ENCODE measurements around the gene NGEF.

Gene NGEF

GRCh38 chr2:232880764-232881351, 132.2 kb downstream of the NGEF start:
- DNase-seq: no peak

DNA sequence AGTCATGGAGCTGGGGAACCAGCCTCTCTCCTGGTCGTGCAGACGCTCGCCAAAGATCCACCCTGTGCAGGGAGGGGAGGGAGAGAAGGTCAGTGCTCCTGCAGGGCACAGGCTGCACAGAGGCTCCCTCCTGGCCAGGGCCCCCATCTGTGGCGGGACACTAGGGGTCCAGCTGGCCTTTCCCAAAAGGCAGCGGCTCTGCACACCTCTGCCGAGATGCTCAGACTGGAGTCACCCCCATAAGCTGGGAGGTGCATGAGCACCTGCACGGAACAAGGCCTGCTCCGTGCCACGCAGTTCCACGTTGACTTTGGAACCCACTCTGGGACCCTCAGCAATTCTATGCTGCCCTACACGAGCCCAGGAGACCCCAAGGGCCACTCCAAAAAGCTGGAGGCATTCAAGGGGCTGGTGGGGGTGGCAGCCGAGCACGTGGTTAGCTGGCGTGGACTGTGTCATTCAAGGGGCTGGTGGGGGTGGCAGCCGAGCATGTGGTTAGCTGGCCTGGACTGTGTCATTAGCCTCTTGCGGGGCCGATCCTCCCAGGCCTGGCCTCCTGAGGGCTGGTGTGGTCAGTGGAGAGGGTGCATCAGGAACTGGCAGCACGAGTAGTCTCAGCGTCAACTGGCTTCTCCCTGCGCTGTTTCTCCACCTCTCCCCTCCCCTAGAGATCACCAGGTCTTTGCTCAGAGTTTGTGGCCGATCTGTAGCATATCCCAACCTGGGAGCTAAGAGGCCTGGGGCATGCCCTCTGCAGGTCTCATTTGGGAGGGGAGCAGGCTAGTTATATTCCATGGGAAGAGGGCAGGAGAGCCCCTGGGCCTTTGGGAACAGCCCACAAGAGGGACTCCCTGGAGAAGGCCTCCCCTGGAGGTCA, 133.2 kb downstream of the NGEF start:
- DNase-seq: no peak

GRCh38 chr2:232878855-232879617, 134.0 kb downstream of the NGEF start:
- DNase-seq: no peak

GRCh38 chr2:232877940-232878511, 135.0 kb downstream of the NGEF start:
- DNase-seq: no peak

GRCh38 chr2:232876978-232877441, 136.0 kb downstream of the NGEF start:
- DNase-seq: no peak

DNA sequence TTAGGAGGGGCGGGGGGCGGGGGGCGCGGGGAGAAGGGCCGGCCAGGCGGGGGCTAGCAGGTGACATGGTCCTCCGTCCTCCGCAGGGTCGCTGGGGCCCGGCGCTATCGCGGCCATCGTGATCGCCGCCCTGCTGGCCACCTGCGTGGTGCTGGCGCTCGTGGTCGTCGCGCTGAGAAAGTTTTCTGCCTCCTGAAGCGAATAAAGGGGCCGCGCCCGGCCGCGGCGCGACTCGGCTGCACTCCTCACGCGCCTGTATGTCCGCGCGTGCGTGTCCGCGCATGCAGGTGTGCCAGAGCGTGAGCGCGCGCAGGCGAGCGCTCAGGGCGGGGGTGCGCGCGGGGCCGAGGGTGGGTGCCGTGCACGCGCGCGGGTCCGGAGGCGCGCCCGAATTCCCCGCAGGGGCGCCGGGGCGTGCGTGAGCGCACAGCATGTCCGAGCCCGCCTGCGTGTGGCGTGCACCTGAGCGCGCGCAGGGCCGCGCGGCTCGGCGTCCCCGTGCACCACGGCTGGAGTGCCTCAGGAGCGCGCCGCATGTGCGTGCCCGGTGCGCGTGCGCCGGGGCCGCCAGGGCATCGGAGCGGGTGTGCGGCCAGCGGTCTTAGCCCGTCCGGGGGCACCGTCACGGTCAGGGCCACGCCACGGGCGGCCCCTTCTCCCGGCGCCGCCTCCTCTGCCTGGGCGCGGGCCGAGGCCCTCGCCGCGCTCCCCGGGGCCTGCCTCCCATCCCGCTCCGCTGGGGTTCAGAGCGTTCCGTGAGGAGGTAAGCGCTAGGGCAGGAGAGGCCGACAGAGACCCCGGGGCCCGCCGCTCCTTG, 136.7 kb downstream of the NGEF start:
- DNase-seq: no peak

DNA sequence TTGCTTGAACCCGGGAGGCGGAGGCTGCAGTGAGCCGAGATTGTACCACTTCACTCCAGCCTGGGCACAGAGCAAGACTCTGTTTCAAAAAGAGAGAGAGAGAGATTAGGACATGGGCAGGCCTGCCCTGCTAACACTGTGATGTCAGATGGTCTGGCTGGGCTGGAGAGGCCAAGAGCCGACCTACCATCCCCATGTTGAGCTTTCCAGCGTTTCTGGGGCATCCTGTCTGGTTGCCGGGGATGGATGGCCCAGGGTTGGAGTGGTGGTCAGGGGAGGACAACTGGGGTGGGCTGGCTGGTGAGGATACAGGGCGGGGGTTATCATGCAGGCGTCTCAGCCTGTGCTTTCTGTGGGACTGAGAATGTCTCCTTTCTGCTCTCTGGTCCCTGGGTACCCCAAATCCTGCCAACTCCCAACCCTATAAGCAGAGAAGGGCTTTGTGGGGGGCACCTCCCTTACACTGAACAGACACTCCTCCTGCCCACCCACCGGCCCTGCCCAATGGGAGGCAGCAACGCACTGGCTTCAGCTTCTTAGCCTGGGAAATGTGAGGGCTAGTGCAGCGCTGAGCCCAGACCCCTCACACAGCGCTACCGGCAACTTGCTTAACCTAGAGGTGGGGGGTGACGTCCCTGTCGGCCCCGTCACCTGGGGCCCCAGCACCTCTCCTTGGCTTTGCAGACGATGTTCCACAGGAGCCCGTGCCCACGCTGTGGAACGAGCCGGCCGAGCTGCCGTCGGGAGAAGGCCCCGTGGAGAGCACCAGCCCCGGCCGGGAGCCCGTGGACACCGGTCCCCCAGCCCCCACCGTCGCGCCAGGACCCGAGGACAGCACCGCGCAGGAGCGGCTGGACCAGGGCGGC, 137.6 kb downstream of the NGEF start:
- DNase-seq: no peak

DNA sequence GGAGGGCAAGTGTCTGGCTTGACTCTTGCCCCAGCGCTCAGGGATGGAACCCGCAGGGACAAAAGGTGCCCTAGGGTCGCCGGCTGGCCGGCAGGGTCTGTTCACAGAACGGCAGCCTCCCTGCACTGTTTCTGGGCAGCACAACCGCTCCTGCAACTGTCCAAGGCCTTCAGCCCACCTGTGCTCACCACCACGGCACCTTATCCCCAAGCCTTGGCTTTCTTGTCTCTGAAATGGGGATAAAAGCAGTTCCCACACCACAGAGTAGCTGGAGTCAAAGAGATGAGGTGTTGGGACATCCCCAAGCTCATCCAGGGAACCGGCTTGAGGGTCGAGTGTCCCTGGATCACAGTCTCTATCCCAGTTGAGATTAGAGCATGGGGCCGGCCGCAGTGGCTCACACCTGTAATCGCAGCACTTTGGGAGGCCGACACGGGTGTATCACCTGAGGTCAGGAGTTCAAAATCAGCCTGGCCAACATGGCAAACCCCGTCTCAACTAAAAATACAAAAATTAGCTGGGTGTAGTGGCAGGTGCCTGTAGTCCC, 138.3 kb downstream of the NGEF start:
- DNase-seq: no peak

- no peak for DNase-seq
Measured at GRCh38 chr2:232873909-232874641, 139.0 kb downstream of the NGEF start.

GRCh38 chr2:232873292-232873908, 139.7 kb downstream of the NGEF start:
- DNase-seq: no peak

- DNase-seq: no peak
Measured at GRCh38 chr2:232872826-232873225, 140.2 kb downstream of the NGEF start.

DNA sequence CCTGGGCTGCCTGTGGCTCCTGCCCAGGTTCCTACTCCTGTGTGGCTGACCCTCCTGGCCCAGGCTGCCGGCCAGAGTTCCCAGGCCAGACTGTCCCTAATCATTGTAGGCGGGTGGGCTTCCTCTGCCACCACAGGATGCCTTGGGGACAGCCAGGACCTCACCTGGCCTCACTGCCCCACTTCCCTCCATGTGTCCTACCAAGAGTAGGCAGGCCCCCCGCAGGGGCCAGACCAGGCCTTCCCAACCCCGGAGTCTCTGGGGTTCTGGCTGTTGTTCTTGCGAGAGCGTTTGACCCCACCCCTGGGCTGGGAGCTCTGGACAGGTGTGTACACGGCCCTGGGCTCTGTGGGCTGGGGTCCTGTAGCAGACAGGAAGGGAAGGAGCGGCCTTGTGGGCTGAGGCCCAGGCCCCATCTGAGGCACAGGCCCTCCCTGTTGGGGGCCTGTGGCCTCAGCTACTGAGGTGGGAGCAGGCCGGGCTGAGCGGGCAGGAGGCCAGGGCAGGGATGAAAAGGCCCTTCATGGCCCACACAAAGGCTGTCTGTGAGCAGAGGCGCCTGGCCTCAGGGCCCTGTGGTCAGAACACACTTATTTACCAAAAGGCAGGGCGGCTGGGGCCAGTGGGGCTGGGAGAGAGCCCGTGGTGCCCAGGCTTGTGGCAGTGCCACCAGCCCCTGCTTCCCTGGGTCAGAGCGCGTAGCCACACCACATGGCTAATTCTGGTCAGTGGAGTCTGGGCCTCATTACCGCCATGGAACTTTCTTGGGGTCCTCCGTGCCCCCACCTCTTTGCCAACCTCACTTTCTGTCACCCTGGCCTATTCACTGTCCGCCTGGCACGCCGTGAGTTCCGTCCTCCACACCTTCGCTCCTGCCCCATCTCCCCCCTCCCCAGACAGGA, 141.0 kb downstream of the NGEF start:
- DNase-seq: no peak

DNA sequence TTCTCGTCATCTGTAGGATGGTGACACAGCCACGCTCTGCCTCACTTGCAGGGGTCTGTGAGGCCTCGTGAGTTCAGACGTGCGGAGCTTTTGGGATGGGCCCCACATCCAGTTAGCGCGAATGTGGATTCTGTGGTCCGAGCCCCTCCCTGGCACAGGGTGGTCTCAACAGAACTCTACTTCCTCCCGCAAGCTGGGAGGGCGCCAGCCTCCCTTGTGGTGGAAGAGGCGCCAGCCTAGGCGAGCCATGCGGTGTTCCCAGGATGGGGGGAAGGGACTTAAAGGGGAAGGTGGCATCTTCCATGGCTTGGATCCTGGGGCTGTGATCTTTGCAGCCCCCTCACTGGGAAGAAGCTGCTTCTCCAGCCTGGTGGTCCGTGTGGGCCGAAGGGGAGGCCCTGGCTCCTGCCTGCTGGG, 141.6 kb downstream of the NGEF start:
- DNase-seq: no peak

DNA sequence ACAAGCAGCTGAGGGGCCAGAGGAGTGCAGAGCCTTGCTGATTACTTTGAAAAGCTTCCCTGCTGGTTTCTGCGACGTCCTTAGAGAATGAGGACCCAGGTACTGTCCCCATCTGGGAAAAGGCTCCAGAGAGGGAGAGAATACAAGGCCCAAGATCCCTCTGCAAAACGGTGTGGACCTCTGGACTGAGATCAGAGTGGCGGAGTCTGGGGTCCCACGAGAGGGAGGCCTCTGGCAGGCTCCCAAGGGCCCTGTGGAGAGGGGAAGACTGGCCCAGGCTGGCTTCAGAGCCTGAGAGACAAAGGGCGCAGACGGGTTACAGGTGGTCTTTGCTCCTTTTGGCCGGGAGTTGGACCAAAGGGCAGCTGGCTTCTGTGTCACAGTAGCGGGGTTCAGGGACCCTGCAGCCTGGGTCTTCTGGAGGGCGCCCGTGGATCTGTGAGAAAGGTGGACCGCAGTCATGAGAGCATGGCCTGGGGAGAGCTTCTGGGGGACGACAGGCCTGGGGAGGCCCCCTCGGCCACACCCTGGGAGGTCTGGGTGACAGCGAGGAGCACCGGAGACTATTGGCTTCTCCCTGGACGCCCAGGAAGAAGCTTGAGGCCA, 142.2 kb downstream of the NGEF start:
- no peak for DNase-seq

DNA sequence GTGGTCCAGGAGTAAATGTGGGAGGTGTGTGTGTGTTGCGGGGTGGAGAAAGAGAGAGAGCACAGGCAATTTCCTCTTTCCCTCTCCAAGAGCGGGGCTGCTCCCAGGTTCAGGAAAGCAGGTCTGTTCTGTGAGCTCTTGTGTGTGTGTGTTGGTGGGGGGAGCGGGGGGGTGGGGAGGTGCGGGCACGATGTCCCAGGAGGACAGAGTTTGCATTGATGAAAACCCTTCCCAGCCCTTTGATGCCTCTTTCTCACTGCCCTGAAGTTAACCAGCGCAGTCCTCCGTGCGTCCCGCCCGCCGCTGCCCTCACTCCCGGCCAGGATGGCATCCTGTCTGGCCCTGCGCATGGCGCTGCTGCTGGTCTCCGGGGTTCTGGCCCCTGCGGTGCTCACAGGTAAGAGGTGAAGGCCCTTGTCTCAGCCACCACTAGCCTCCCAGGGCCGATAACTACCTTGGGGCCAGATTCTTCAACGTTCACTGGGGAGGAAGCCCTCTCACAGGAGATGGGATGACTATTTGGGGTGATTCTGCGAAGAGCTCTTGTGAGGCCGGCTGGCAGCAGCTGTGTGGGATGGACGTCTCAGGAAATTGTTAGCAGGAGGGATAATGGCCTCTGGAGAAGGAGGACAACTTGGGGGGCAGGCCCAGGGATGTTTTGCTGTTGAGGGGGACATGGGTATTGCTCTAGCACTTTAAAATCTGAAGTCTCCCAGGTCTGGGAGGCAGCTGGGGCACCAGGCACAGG, 142.9 kb downstream of the NGEF start, which contains the start of gene SNORC:
SNORC (plus strand) TSS at position 247 of the 748 bp plus-strand sequence; CDS start at position 325, 78 bp downstream.
- no peak for DNase-seq

- no peak for DNase-seq
Measured at GRCh38 chr2:232869138-232870017, 143.7 kb downstream of the NGEF start.

Data from stimulated activated CD4-positive, alpha-beta T cell treated with anti-CD3 and anti-CD28 coated beads, Interleukin-4, amount 100 ng/mL, for 24 hours (primary cell).